HEK293 (cell line): ENCODE data around the gene FIS1.

Source experiments
- AEBP2 ChIP-seq: fragments of 450-650 bp; formaldehyde crosslinking; IDR thresholded peaks from 2 replicates; pipeline ENCODE4 v1.5.1; 2016; ENCODE audit warnings: missing biosample characterization, missing genetic modification characterization, borderline replicate concordance
- GLI4 ChIP-seq: fragments of 450-650 bp; formaldehyde crosslinking; IDR thresholded peaks from 2 replicates; pipeline ENCODE4 v1.5.1; 2016; ENCODE audit warnings: missing biosample characterization, missing genetic modification characterization
- INSM2 ChIP-seq: fragments of 450-650 bp; formaldehyde crosslinking; IDR thresholded peaks from 2 replicates; pipeline ENCODE4 v1.5.1; 2016; ENCODE audit warnings: missing biosample characterization, missing genetic modification characterization
- KLF16 ChIP-seq: fragments of 450-650 bp; formaldehyde crosslinking; IDR thresholded peaks from 2 replicates; pipeline ENCODE4 v1.5.1; 2017; ENCODE audit warnings: missing biosample characterization, missing genetic modification characterization
- KLF8 ChIP-seq: fragments of 450-650 bp; formaldehyde crosslinking; IDR thresholded peaks from 2 replicates; pipeline ENCODE4 v1.5.1; 2016; ENCODE audit warnings: missing biosample characterization, missing genetic modification characterization
- PATZ1 ChIP-seq: fragments of 450-650 bp; formaldehyde crosslinking; IDR thresholded peaks from 2 replicates; pipeline ENCODE4 v1.5.1; 2016; ENCODE audit warnings: missing biosample characterization, missing genetic modification characterization
- REST ChIP-seq: fragments of 450-650 bp; formaldehyde crosslinking; IDR thresholded peaks from 2 replicates; pipeline ENCODE4 v1.5.1; 2016; ENCODE audit warnings: missing biosample characterization, missing genetic modification characterization
- WT1 ChIP-seq: fragments of 450-650 bp; formaldehyde crosslinking; IDR thresholded peaks from 2 replicates; pipeline ENCODE4 v1.5.1; 2016; ENCODE audit warnings: missing biosample characterization, missing genetic modification characterization
- YY1 ChIP-seq: fragments of 450-650 bp; formaldehyde crosslinking; IDR thresholded peaks from 2 replicates; pipeline ENCODE4 v1.5.1; 2018; ENCODE audit warnings: missing biosample characterization, missing genetic modification characterization
- ZBTB20 ChIP-seq: fragments of 450-650 bp; formaldehyde crosslinking; IDR thresholded peaks from 2 replicates; pipeline ENCODE4 v1.5.1; 2016; ENCODE audit warnings: missing biosample characterization, missing genetic modification characterization
- ZFHX2 ChIP-seq: fragments of 450-650 bp; formaldehyde crosslinking; conservative IDR thresholded peaks from 2 replicates; pipeline ENCODE4 v1.5.1; 2016; ENCODE audit warnings: missing biosample characterization, missing genetic modification characterization
- ZNF10 ChIP-seq: fragments of 450-650 bp; formaldehyde crosslinking; IDR thresholded peaks from 2 replicates; pipeline ENCODE4 v1.5.1; 2017; ENCODE audit warnings: missing biosample characterization, missing genetic modification characterization
- ZNF274 ChIP-seq, 2 experiments: fragments of 200-500 bp in 1 of 2; fragments of 450-650 bp in 1 of 2; sonication (Bioruptor generic) in 1 of 2; formaldehyde crosslinking in 1 of 2; IDR thresholded peaks; 2 replicates each; pipeline versions ENCODE4 v1.5.1 to v1.6.1; 2014 to 2016; ENCODE audit warnings: borderline replicate concordance in 1 of 2, inconsistent platforms in 1 of 2, low read length in 1 of 2, missing biosample characterization in 1 of 2, missing genetic modification characterization in 1 of 2
- ZNF280D ChIP-seq: fragments of 450-650 bp; formaldehyde crosslinking; IDR thresholded peaks from 2 replicates; pipeline ENCODE4 v1.5.1; 2016; ENCODE audit warnings: missing biosample characterization, missing genetic modification characterization
- ZNF398 ChIP-seq: fragments of 450-650 bp; formaldehyde crosslinking; IDR thresholded peaks from 2 replicates; pipeline ENCODE4 v1.5.1; 2017; ENCODE audit warnings: missing biosample characterization, missing genetic modification characterization
- ZNF596 ChIP-seq: fragments of 450-650 bp; IDR thresholded peaks from 2 replicates; pipeline ENCODE4 v1.5.0; 2018; ENCODE audit warnings: missing biosample characterization, mild to moderate bottlenecking, missing genetic modification characterization, moderate library complexity
- ZNF654 ChIP-seq: fragments of 450-650 bp; formaldehyde crosslinking; IDR thresholded peaks from 2 replicates; pipeline ENCODE4 v1.5.1; 2016; ENCODE audit warnings: low read depth, missing biosample characterization, missing genetic modification characterization
- ZNF660 ChIP-seq: fragments of 450-650 bp; IDR thresholded peaks from 2 replicates; pipeline ENCODE4 v1.5.1; 2018; ENCODE audit warnings: missing biosample characterization, mild to moderate bottlenecking, missing genetic modification characterization
- ZNF792 ChIP-seq: fragments of 450-650 bp; formaldehyde crosslinking; IDR thresholded peaks from 2 replicates; pipeline ENCODE4 v1.5.1; 2016; ENCODE audit warnings: missing biosample characterization, missing genetic modification characterization

FIS1 gene

GRCh38 chr7:101217388-101218235 lies 27.3 kb downstream of the FIS1 start, which contains the start of the genes PLOD3 and ZNHIT1 (continued):
- TF ChIP-seq PATZ1 (tag by site-specific recombination): peak; percentile 79
- no peak for TF ChIP-seq GLI4 (tag by site-specific recombination)
- 0 out of 2 replicates have a peak, but pooled peaks have one; percentile 3 for TF ChIP-seq ZNF660 (tag by site-specific recombination)
- peak; percentile 77 for TF ChIP-seq ZFHX2
- no peak for TF ChIP-seq ZNF792 (tag by site-specific recombination)
- no peak; the same call in 1 of the 2 replicates for TF ChIP-seq ZBTB20
- TF ChIP-seq WT1: peak; percentile 38; the same call in 1 of the 2 replicates
- peak; percentile 85 for TF ChIP-seq YY1 (tag by site-specific recombination)
- peak; percentile 65; the same call in 1 of the 2 replicates for TF ChIP-seq ZNF280D
- peak; percentile 55; the same call in 1 of the 2 replicates for TF ChIP-seq REST (tag by site-specific recombination)
- no peak for TF ChIP-seq ZNF274 (IDR thresholded peaks at IDR 0.05; ENCODE audit: low read length)
- TF ChIP-seq ZNF274 (tag by site-specific recombination; IDR thresholded peaks at IDR 0.05; ENCODE audit: borderline replicate concordance): no peak
- peak; percentile 60; the same call in 1 of the 2 replicates for TF ChIP-seq KLF8 (tag by site-specific recombination)
- TF ChIP-seq ZNF398 (tag by site-specific recombination): peak; percentile 40
- peak; percentile 82; the same call in 1 of the 2 replicates for TF ChIP-seq KLF16
- no peak for TF ChIP-seq AEBP2
- no peak for TF ChIP-seq ZNF654
- TF ChIP-seq INSM2 (tag by site-specific recombination): peak; percentile 47; the same call in 1 of the 2 replicates
- TF ChIP-seq ZNF10 (tag by site-specific recombination): 0 out of 2 replicates have a peak, but pooled peaks have one; percentile 10
- no peak for TF ChIP-seq ZNF596 (tag by site-specific recombination)
- TF ChIP-seq, all 188 proteins: peak for 44
